Fibroblast of lung (primary cell): ENCODE data around the gene RTN3.

Source experiments
- EZH2 ChIP-seq: IDR thresholded peaks from 2 replicates; pipeline ENCODE4 v1.5.1; 2012; ENCODE audit warnings: low read length, control low read depth, mild to moderate bottlenecking; ENCODE audit errors: missing control alignments
- TF ChIP-seq, protein P1 (sequence below), 2 donors: IDR thresholded peaks in 1 of 2; conservative IDR thresholded peaks in 1 of 2; 1 replicate in 1 of 2; 2 replicates in 1 of 2; pipeline ENCODE4 v1.5.1; 2011 to 2012; ENCODE audit warnings: low read length in 2 of 2, control low read depth in 1 of 2, inconsistent platforms in 1 of 2, low read depth in 1 of 2, mild to moderate bottlenecking in 1 of 2

DNA sequence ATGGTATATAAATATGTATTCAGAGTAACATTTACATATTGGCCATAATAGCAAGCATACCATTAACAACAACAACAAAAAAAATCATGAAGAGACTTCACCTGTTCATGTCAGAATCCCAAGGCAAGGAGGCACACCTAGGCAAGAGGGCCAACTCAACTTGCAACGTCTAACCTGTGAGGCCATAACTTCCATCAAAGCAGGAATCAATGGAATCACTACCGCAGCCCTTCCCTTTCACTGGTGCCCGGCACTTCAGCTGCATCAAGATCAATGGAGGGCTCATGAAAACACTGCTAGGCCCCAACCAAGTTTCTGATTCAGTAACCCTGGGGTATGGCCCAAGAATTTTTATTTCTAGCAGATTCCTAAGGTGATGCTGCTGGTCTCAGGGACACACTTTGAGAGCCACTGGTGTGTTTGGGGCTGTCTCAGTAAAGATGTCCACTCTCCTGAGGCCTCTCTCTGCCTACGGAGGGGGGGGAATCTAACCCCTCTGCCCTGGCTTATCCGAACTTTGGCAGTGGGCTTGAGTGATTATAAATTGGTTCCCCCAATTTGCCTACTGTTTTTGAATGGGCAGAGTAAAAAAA is 79.3 kb downstream of the RTN3 start:
- TF ChIP-seq, protein P1, sequence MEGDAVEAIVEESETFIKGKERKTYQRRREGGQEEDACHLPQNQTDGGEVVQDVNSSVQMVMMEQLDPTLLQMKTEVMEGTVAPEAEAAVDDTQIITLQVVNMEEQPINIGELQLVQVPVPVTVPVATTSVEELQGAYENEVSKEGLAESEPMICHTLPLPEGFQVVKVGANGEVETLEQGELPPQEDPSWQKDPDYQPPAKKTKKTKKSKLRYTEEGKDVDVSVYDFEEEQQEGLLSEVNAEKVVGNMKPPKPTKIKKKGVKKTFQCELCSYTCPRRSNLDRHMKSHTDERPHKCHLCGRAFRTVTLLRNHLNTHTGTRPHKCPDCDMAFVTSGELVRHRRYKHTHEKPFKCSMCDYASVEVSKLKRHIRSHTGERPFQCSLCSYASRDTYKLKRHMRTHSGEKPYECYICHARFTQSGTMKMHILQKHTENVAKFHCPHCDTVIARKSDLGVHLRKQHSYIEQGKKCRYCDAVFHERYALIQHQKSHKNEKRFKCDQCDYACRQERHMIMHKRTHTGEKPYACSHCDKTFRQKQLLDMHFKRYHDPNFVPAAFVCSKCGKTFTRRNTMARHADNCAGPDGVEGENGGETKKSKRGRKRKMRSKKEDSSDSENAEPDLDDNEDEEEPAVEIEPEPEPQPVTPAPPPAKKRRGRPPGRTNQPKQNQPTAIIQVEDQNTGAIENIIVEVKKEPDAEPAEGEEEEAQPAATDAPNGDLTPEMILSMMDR (conservative IDR thresholded peaks at IDR 0.05 in 1 of 2, IDR thresholded peaks at IDR 0.05 in 1 of 2; ENCODE audit: low read depth in 1 of 2, low read length in 2 of 2): no peak
- TF ChIP-seq EZH2: no peak
